Loucy (cell line): Measurements from ENCODE around the gene VAT1L.

Source experiments
- EZH2phosphoT487 ChIP-seq: fragments of 200-600 bp; IDR thresholded peaks from 2 replicates; pipeline ENCODE4 v1.6.1; 2018; ENCODE audit warnings: antibody characterized with exemption, mild to moderate bottlenecking, moderate library complexity, borderline replicate concordance
- TF ChIP-seq, protein P1 (sequence below): fragments of 200-600 bp; sonication (generic); conservative IDR thresholded peaks from 2 replicates; pipeline ENCODE4 v1.5.1; 2014; ENCODE audit warnings: mild to moderate bottlenecking, antibody characterized with exemption, low read length

DNA sequence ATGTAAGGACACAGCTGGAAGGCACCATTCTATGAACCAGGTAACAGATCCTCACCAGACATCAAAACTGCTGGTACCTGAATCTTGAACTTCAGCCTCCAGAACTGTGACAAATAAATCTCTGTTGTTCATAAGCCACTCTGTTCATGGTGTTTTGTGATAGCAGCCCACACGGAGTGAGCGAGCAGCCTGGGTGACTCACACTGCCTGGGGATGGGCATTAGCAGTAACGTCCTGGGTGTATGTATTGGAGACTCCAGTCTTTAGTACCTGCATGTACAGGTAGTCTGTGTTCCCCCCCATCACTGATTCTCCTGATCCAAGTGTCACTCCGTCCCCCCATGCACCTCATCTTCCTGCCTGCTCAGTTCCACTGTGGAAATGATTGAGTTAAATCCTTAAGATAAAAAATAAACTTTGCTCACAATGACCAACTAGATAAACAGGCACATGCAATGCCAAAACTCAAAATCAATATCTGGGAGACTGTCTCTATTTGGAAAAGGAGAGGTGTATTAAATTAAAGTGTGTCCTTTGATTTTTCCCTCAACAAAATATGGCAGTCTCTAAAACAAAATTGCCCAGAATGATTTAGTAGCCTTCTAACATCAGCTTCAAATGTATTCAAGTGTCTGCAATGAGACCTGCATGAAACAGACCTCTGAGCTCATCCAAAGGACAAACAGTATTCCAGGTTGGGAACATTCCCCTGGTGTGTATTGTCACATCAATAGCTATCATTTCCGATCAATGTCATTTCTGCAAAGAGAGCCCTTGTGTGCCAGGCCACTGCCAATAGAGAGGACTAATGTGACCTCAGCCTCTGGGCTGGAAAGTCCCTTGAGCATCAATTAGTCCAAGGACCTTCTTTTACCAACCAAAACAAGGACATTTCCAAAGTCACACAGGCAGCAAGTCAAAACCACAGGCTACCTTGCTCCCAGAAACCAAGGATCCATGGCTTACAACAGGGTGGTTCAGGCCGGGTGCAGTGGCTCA is 12.2 kb upstream of the VAT1L start:
- TF ChIP-seq, protein P1, sequence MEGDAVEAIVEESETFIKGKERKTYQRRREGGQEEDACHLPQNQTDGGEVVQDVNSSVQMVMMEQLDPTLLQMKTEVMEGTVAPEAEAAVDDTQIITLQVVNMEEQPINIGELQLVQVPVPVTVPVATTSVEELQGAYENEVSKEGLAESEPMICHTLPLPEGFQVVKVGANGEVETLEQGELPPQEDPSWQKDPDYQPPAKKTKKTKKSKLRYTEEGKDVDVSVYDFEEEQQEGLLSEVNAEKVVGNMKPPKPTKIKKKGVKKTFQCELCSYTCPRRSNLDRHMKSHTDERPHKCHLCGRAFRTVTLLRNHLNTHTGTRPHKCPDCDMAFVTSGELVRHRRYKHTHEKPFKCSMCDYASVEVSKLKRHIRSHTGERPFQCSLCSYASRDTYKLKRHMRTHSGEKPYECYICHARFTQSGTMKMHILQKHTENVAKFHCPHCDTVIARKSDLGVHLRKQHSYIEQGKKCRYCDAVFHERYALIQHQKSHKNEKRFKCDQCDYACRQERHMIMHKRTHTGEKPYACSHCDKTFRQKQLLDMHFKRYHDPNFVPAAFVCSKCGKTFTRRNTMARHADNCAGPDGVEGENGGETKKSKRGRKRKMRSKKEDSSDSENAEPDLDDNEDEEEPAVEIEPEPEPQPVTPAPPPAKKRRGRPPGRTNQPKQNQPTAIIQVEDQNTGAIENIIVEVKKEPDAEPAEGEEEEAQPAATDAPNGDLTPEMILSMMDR = no peak
- no peak for TF ChIP-seq EZH2phosphoT487
